ENCODE results near the gene MRPS23.
"Not testable (repeated sequence)": the region's sequence is repeated elsewhere in the genome, so short reads cannot be mapped to it uniquely, and the experiment has no call there.

MRPS23 gene

GRCh38 chr17:57862694-57863667, 13.1 kb upstream of the MRPS23 start:
- DNase-seq: no peak

GRCh38 chr17:57861790-57862693, 12.2 kb upstream of the MRPS23 start:
- no peak for DNase-seq

- DNase-seq: peak in 2 of 5 experiments; percentile 27 to 41
These were observed 11.4 kb upstream of the MRPS23 start for GRCh38 chr17:57861000-57861789.

- DNase-seq: no peak
These were observed 10.7 kb upstream of the MRPS23 start for GRCh38 chr17:57860414-57860999.

GRCh38 chr17:57859601-57860413, 10.0 kb upstream of the MRPS23 start:
- no peak for DNase-seq

GRCh38 chr17:57858838-57859237, 9.0 kb upstream of the MRPS23 start:
- DNase-seq: no peak

GRCh38 chr17:57856792-57857620, 7.2 kb upstream of the MRPS23 start:
- DNase-seq: no peak

GRCh38 chr17:57855391-57856035, 5.7 kb upstream of the MRPS23 start:
- no peak for DNase-seq

- DNase-seq: no peak
These were observed 3.9 kb upstream of the MRPS23 start for GRCh38 chr17:57853695-57854094.

- DNase-seq: no peak
These were observed 3.1 kb upstream of the MRPS23 start for GRCh38 chr17:57852955-57853328.

GRCh38 chr17:57852092-57852954, 2.5 kb upstream of the MRPS23 start:
- DNase-seq: no peak

- no peak for DNase-seq
These were observed 526 bp downstream of the MRPS23 start for GRCh38 chr17:57849163-57849873.

- DNase-seq: not testable (repeated sequence)
These were observed 3.5 kb downstream of the MRPS23 start for GRCh38 chr17:57846056-57846945.

GRCh38 chr17:57842280-57842679, 7.6 kb downstream of the MRPS23 start:
- DNase-seq: no peak

GRCh38 chr17:57839571-57839923, 10.3 kb downstream of the MRPS23 start:
- DNase-seq: no peak

GRCh38 chr17:57838857-57839570, 10.8 kb downstream of the MRPS23 start:
- DNase-seq: no peak
